Measurements from ENCODE around the gene LMO7. TPM values are rescaled to one million over a fixed set of nuclear protein-coding genes. Genes with fewer than 3 reads are reported as not detected.
A peak's percentile ranks its signal among the peaks of the same experiment; 100 is the strongest.

LMO7 gene
- total and polyA plus RNA-seq, 2 of the 13 experiments (the other 11 are each of a cell fraction or from before 2014, with no cell fraction given) = 34.0 to 121 TPM

DNA sequence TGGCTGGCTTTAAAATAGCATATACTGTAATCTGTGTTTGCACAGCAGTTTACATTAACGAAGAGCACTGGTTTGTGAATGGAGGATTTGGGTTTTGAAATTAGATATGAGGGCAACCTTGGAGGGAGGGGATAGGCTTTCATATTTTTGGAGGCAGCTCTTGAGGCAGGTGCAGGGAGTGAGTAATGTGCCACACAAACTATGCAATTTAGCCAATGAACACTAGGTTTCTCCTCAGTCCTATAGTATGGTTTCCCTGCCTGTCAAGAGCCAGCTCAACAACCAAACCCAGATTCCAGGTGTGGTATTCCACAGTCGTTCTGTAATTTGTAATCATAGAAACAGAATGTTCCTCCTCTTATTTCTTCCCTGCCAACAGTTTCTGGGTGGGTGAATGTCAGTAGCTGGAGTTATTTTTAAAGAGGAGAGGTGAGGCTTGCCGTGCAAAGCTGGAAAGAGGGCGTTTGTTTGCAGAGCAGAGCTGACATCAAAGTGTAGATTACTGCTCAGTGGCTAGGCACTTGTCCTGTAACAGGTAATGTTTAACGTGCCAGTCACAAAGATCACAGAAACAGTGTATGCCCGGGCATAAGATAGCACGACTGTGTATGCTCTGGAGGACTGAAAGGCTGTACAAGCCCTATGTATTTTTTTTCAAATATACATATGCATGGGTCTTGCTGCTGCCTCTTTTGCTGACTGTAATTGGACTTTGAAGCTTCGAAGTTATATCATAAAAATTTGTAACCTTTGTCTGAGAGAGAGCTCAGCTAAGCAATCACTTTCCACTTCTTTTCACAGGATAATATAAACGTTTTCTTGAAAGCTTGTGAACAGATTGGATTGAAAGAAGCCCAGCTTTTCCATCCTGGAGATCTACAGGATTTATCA lies 124.2 kb downstream of the LMO7 start (continued):
- TF ChIP-seq CBX2 (IDR thresholded peaks at IDR 0.05; ENCODE audit: low read depth, low read length) = no peak
- TF ChIP-seq CBX2 (CRISPR knock-in tag; IDR thresholded peaks at IDR 0.05; ENCODE audit: low read depth) = no peak
- TF ChIP-seq ZFP36 (IDR thresholded peaks at IDR 0.05; ENCODE audit: borderline replicate concordance, low read depth, low read length, partially characterized antibody) = no peak
- TF ChIP-seq NFYC (CRISPR knock-in tag; IDR thresholded peaks at IDR 0.05) = peak; percentile 20; the same call in 1 of the 2 replicates
- TF ChIP-seq ZNF790 (CRISPR knock-in tag; IDR thresholded peaks at IDR 0.05; ENCODE audit: borderline replicate concordance) = no peak
- no peak for TF ChIP-seq PHF8 (CRISPR knock-in tag; IDR thresholded peaks at IDR 0.05)
- TF ChIP-seq PHF21A (CRISPR knock-in tag; IDR thresholded peaks at IDR 0.05) = peak; percentile 93
- TF ChIP-seq ZNF230 (CRISPR knock-in tag; IDR thresholded peaks at IDR 0.05) = no peak
- TF ChIP-seq RARG (CRISPR knock-in tag; IDR thresholded peaks at IDR 0.05; ENCODE audit: low read depth) = no peak
- TF ChIP-seq REPIN1 (CRISPR knock-in tag; IDR thresholded peaks at IDR 0.05; ENCODE audit: borderline replicate concordance, low read depth) = no peak
- no peak for TF ChIP-seq SOX6 (IDR thresholded peaks at IDR 0.05)
- TF ChIP-seq SOX6 (CRISPR knock-in tag; IDR thresholded peaks at IDR 0.05) = peak; percentile 86
- no peak for TF ChIP-seq ZSCAN22 (CRISPR knock-in tag; IDR thresholded peaks at IDR 0.05)
- TF ChIP-seq, protein P1, sequence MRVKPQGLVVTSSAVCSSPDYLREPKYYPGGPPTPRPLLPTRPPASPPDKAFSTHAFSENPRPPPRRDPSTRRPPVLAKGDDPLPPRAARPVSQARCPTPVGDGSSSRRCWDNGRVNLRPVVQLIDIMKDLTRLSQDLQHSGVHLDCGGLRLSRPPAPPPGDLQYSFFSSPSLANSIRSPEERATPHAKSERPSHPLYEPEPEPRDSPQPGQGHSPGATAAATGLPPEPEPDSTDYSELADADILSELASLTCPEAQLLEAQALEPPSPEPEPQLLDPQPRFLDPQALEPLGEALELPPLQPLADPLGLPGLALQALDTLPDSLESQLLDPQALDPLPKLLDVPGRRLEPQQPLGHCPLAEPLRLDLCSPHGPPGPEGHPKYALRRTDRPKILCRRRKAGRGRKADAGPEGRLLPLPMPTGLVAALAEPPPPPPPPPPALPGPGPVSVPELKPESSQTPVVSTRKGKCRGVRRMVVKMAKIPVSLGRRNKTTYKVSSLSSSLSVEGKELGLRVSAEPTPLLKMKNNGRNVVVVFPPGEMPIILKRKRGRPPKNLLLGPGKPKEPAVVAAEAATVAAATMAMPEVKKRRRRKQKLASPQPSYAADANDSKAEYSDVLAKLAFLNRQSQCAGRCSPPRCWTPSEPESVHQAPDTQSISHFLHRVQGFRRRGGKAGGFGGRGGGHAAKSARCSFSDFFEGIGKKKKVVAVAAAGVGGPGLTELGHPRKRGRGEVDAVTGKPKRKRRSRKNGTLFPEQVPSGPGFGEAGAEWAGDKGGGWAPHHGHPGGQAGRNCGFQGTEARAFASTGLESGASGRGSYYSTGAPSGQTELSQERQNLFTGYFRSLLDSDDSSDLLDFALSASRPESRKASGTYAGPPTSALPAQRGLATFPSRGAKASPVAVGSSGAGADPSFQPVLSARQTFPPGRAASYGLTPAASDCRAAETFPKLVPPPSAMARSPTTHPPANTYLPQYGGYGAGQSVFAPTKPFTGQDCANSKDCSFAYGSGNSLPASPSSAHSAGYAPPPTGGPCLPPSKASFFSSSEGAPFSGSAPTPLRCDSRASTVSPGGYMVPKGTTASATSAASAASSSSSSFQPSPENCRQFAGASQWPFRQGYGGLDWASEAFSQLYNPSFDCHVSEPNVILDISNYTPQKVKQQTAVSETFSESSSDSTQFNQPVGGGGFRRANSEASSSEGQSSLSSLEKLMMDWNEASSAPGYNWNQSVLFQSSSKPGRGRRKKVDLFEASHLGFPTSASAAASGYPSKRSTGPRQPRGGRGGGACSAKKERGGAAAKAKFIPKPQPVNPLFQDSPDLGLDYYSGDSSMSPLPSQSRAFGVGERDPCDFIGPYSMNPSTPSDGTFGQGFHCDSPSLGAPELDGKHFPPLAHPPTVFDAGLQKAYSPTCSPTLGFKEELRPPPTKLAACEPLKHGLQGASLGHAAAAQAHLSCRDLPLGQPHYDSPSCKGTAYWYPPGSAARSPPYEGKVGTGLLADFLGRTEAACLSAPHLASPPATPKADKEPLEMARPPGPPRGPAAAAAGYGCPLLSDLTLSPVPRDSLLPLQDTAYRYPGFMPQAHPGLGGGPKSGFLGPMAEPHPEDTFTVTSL (CRISPR knock-in tag; IDR thresholded peaks at IDR 0.05; ENCODE audit: borderline replicate concordance) = peak; percentile 84; the same call in 1 of the 2 replicates
- TF ChIP-seq DMAP1 (CRISPR knock-in tag; IDR thresholded peaks at IDR 0.05) = 0 out of 2 replicates have a peak, but pooled peaks have one; percentile 45
- TF ChIP-seq SNRNP70 (IDR thresholded peaks at IDR 0.05; ENCODE audit: low read depth, low read length) = no peak
- TF ChIP-seq DNMT1 (CRISPR knock-in tag; IDR thresholded peaks at IDR 0.05) = no peak
- peak; percentile 55; the same call in 1 of the 2 replicates for TF ChIP-seq NFKBIZ (CRISPR knock-in tag; IDR thresholded peaks at IDR 0.05)
- TF ChIP-seq NFE2 (CRISPR knock-in tag; IDR thresholded peaks at IDR 0.05) = no peak
- TF ChIP-seq ZSCAN30 (CRISPR knock-in tag; IDR thresholded peaks at IDR 0.05) = no peak
- TF ChIP-seq ZFP37 (CRISPR knock-in tag; IDR thresholded peaks at IDR 0.05; ENCODE audit: borderline replicate concordance) = no peak
- TF ChIP-seq KDM1A (CRISPR knock-in tag; IDR thresholded peaks at IDR 0.05) = no peak
- TF ChIP-seq MTF2 (CRISPR knock-in tag; IDR thresholded peaks at IDR 0.05; ENCODE audit: borderline replicate concordance) = no peak
- no peak for TF ChIP-seq NBN (conservative IDR thresholded peaks at IDR 0.05)
- TF ChIP-seq SOX5 (CRISPR knock-in tag; IDR thresholded peaks at IDR 0.05; ENCODE audit: borderline replicate concordance) = peak; percentile 81
- TF ChIP-seq FOXC1 (CRISPR knock-in tag; IDR thresholded peaks at IDR 0.05; ENCODE audit: borderline replicate concordance) = no peak
- no peak for TF ChIP-seq THYN1 (CRISPR knock-in tag; IDR thresholded peaks at IDR 0.05; ENCODE audit: borderline replicate concordance, low read depth)
- no peak for TF ChIP-seq TBP (CRISPR knock-in tag; IDR thresholded peaks at IDR 0.05)
- peak; percentile 34; the same call in 1 of the 2 replicates for TF ChIP-seq NR2F2 (IDR thresholded peaks at IDR 0.05; ENCODE audit: borderline replicate concordance, low read depth)

Data from HepG2 (cell line).